ENCODE data around the gene MTX1.
"Not testable (repeated sequence)": the region's sequence is repeated elsewhere in the genome, so short reads cannot be mapped to it uniquely, and the experiment has no call there.

Gene MTX1

GRCh38 chr1:155207806-155208540 is 522 bp upstream of the MTX1 start, which contains the start of gene THBS3:
Gene THBS3 (minus strand): TSS chr1:155207897. CDS start chr1:155207876, 21 bp downstream.
- no peak for DNase-seq (ENCODE audit: low read depth in 2 of 2)

DNA sequence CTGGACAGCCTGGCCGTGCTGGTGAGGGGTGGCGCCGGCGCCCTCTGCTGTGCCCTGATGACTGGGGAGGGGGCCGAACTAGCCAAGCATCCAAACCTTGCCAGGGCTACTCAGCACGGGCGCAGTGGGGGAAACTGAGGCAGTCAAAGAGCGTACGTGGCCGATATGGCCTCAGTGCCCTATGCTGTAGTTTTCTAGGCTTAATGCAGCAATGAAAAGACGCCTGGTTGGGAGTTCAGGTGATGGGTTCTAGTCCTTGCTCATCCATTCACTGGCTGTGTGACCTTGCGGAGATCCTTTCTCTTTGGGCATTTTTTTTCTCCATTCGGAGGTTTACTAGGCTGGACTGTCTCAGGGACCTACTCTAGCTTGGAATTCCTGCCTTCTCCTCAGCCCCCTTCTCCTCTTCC is 822 bp downstream of the MTX1 start:
- DNase-seq (ENCODE audit: low read depth in 2 of 2) = no peak

GRCh38 chr1:155210314-155211104 is 2.0 kb downstream of the MTX1 start:
- DNase-seq (ENCODE audit: low read depth in 2 of 2) = no peak

GRCh38 chr1:155211381-155212050 is 3.0 kb downstream of the MTX1 start:
- DNase-seq (ENCODE audit: low read depth in 2 of 2) = not testable (repeated sequence)

DNA sequence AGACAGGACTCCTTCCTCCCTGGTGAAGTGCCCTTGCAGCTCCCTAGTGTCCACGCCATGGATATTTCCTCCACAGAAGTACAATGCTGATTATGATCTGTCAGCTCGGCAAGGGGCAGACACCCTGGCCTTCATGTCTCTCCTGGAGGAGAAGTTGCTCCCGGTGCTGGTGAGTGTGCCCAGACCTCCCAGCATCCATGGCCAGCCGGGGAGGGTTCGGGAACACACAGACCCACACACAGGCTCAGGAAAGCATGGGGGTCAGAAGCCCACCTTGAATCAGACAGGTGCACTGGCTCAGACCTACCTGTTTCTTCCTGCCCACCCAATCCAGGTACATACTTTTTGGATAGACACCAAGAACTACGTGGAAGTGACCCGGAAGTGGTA is 3.6 kb downstream of the MTX1 start:
- not testable (repeated sequence) for DNase-seq (ENCODE audit: low read depth in 2 of 2)

DNA sequence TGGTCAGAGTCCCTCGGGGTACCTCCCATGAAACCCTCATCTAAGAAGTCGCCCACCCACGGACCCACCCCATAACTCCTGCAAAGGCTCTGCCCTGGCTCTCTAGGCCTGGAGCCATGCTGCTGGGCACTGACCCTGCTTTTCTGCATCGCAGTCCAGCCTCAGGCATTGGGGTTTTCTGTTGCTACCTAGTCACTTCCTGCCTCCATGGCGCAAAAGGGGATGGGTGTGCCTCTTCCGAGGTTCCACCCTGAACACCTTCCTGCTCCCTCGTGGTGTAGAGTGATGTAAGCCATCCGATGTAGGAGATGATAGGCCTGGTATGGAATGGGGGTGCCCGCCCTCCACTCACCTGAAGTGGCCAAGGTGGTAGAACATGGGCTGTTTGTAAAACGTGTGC is 6.2 kb downstream of the MTX1 start:
- not testable (repeated sequence) for DNase-seq (ENCODE audit: low read depth in 2 of 2)

- DNase-seq (ENCODE audit: low read depth in 2 of 2) = no peak
These were observed 10.5 kb downstream of the MTX1 start for GRCh38 chr1:155218854-155219591.

GRCh38 chr1:155219592-155220031 is 11.1 kb downstream of the MTX1 start:
- no peak for DNase-seq (ENCODE audit: low read depth in 2 of 2)

DNA sequence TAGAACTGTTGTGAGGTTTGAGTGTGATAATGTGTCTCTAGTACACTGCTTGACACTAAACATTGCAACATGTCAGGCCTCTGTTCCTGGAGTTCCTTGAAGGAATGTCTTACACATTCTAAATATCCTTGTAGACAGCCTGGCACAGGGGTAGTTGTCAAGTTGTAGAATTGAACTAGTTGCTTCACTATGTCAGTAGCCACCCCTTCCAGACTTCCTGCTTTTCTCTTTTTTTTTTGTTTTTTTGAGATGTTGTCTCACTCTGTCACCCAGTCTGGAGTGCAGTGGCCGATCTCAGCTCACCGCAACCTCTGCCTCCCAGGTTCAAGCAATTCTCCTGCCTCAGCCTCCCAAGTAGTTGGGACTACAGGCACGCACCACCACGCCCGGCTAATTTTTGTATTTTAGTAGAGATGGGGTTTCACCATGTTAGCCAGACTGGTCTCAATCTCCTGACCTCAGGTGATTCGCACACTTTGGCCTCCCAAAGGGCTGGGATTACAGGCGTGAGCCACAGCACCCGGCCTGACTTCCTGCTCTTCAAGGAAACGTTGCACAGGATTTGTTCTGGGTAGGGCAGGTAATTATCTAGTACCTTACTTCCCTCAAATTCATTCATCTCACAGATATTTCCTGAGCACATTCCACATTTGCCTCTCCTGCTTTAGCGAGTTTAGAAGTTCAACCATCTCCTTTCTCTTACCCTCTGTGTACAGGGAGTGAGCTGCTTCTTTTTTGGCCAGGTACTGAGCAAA is 11.9 kb downstream of the MTX1 start:
- not testable (repeated sequence) for DNase-seq (ENCODE audit: low read depth in 2 of 2)

DNA sequence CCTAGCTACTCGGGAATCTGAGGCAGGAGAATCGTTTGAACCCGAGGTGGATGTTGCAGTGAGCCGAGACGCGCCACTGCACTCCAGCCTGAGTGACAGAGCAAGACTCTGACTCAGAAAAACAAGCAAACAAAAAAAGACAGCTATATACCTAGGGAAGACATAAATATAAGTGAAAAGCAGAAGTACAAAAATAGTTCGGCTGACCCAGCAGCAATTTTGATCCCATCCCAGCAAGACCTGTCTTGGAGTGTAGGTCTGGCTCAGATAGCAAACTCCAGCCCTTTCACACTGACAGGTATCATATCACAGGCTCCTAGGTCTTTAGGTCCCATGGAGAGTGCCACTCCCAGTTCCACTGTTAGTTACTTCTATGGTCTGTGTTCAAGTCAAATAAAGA is 14.6 kb downstream of the MTX1 start:
- DNase-seq (ENCODE audit: low read depth in 2 of 2) = no peak

DNA sequence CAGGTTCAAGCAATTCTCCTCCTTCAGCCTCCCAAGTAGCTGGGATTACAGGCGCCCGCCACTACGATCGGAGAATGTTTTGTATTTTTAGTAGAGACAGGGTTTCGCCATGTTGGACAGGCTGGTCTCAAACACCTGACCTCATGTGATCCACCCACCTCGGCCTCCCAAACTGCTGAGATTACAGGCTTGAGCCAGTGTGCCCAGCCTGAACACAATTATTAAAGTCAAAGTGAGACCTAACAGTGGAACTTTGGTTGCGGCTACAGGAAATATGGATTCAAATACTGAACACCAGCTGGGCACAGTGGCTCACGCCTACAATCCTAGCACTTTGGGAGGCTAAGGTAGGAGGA is 16.9 kb downstream of the MTX1 start:
- not testable (repeated sequence) for DNase-seq (ENCODE audit: low read depth in 2 of 2)

DNA sequence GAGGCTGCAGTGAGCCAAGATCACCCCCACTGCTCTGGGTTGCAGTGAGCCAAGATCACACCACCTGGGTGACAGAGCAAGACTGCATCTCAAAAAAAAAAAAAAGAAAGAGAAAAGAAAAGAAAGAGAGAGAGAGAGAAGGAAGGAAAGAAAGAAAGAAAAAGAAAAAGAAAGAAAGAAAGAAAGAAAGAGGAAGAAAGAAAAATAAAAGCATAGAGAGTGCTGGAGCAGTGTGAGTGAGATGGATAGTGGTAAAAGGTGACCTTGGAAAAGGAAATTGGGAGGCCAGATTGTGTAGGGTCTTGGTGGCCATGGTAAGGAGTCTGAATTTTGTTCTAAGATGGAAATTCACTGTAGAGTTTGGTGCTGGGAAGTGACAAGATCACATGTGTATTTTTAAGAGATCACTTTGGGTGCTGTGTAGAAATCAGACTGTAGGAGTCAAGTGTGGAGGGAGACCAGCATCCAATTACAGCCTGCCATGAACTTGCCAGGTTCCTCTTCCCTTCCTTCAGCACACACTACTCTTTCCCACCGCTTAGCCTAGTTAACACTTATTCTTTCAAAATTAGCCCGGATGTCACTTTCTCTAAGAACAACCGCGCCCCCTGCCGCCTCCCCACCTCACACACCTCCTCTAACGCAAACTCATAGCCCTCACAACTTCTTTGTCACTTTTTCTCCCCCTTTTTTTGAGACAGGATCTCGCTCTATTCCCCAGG is 17.9 kb downstream of the MTX1 start:
- peak; percentile 55 to 73 for DNase-seq (ENCODE audit: low read depth in 2 of 2)

- peak in 1 of 2 experiments; percentile 41 for DNase-seq (ENCODE audit: low read depth in 2 of 2)
These were observed 18.4 kb downstream of the MTX1 start for GRCh38 chr1:155226910-155227260.

GRCh38 chr1:155227261-155228095 is 19.0 kb downstream of the MTX1 start:
- peak; percentile 95 to 99 for DNase-seq (ENCODE audit: low read depth in 2 of 2)

DNA sequence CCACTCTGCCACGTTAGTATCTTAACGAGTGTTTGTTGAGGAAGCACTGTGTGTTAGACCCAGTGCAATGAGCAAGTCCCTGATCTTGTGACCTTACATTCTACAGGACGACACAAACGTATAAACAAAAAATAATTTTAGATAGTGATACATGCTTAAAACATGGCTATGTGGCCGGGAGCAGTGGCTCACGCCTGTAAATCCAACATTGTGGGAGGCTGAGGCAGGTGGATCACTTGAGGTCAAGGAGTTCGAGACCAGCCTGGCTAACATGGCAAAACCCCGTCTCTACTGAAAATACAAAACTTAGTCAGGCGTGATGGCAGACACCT is 19.6 kb downstream of the MTX1 start:
- no peak for DNase-seq (ENCODE audit: low read depth in 2 of 2)

DNA sequence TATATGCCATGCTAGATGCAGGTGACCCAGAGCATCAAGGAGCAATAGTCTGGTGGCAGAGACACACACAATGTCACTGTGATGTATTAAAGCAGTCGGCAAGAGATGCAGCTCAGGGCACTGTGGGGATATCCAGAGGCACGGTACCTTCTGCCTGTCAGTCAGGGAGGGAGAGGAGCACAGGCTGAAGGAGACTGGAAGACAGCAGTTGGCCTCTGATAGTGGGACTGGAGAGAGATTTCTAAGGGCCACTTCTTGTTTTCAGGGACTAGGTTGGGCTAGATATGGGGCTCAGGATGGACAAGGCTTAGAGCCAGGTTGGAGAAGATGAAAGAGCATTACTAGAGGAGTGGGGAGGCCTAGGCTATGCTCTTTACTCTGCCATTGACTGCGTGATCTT is 22.8 kb downstream of the MTX1 start:
- DNase-seq (ENCODE audit: low read depth in 2 of 2) = not testable (repeated sequence)

GRCh38 chr1:155232001-155232978 is 23.8 kb downstream of the MTX1 start:
- DNase-seq (ENCODE audit: low read depth in 2 of 2) = not testable (repeated sequence)

- not testable (repeated sequence) for DNase-seq (ENCODE audit: low read depth in 2 of 2)
These were observed 25.0 kb downstream of the MTX1 start for GRCh38 chr1:155233502-155233901.
